ENCODE results near the gene MACROD1.
A peak's percentile ranks its signal among the peaks of the same experiment; 100 is the strongest.

Gene MACROD1

GRCh38 chr11:64157631-64158394 lies 8.1 kb downstream of the MACROD1 start:
- H3K4me3 ChIP-seq (ENCODE audit: low read length): no peak overlapping the region
- DNase-seq (ENCODE audit: low read depth, low spot score): no peak

GRCh38 chr11:64156235-64157011 lies 9.5 kb downstream of the MACROD1 start:
- DNase-seq (ENCODE audit: low read depth, low spot score): no peak
- H3K4me3 ChIP-seq (ENCODE audit: low read length): no peak overlapping the region

- no peak for DNase-seq (ENCODE audit: low read depth, low spot score)
These were observed 12.1 kb downstream of the MACROD1 start for GRCh38 chr11:64153812-64154211.

GRCh38 chr11:64152841-64153691 lies 12.8 kb downstream of the MACROD1 start:
- H3K4me3 ChIP-seq (ENCODE audit: low read length): no peak overlapping the region
- peak; percentile 14 for DNase-seq (ENCODE audit: low read depth, low spot score)

More at GRCh38 chr11:64153812-64154211, 12.1 kb downstream of the MACROD1 start:
- H3K4me3 ChIP-seq (ENCODE audit: low read length): no peak overlapping the region

- no peak overlapping the region for H3K4me3 ChIP-seq (ENCODE audit: low read length)
These were observed 14.6 kb downstream of the MACROD1 start for GRCh38 chr11:64151337-64151736.

GRCh38 chr11:64150481-64151239 lies 15.3 kb downstream of the MACROD1 start:
- no peak overlapping the region for H3K4me3 ChIP-seq (ENCODE audit: low read length)
- no peak for DNase-seq (ENCODE audit: low read depth, low spot score)

More at GRCh38 chr11:64151337-64151736, 14.6 kb downstream of the MACROD1 start:
- DNase-seq (ENCODE audit: low read depth, low spot score): no peak

GRCh38 chr11:64150051-64150450 lies 15.9 kb downstream of the MACROD1 start:
- no peak overlapping the region for H3K4me3 ChIP-seq (ENCODE audit: low read length)
- no peak for DNase-seq (ENCODE audit: low read depth, low spot score)

- no peak overlapping the region for H3K4me3 ChIP-seq (ENCODE audit: low read length)
- DNase-seq (ENCODE audit: low read depth, low spot score): no peak
These were observed 16.8 kb downstream of the MACROD1 start for GRCh38 chr11:64148917-64149617.

- no peak overlapping the region for H3K4me3 ChIP-seq (ENCODE audit: low read length)
- no peak for DNase-seq (ENCODE audit: low read depth, low spot score)
These were observed 17.5 kb downstream of the MACROD1 start for GRCh38 chr11:64148226-64148916.

GRCh38 chr11:64146036-64146955 lies 19.6 kb downstream of the MACROD1 start:
- DNase-seq (ENCODE audit: low read depth, low spot score): peak; percentile 47
- no peak overlapping the region for H3K4me3 ChIP-seq (ENCODE audit: low read length)

- no peak for DNase-seq (ENCODE audit: low read depth, low spot score)
These were observed 21.1 kb downstream of the MACROD1 start for GRCh38 chr11:64144587-64145472.

GRCh38 chr11:64141081-64141783 lies 24.7 kb downstream of the MACROD1 start:
- DNase-seq (ENCODE audit: low read depth, low spot score): no peak
- H3K4me3 ChIP-seq (ENCODE audit: low read length): no peak overlapping the region

More at GRCh38 chr11:64144587-64145472, 21.1 kb downstream of the MACROD1 start:
- no peak overlapping the region for H3K4me3 ChIP-seq (ENCODE audit: low read length)

GRCh38 chr11:64140082-64140481 lies 25.8 kb downstream of the MACROD1 start:
- no peak for DNase-seq (ENCODE audit: low read depth, low spot score)
- no peak overlapping the region for H3K4me3 ChIP-seq (ENCODE audit: low read length)

- no peak for DNase-seq (ENCODE audit: low read depth, low spot score)
- no peak overlapping the region for H3K4me3 ChIP-seq (ENCODE audit: low read length)
These were observed 26.9 kb downstream of the MACROD1 start for GRCh38 chr11:64139049-64139448.

- no peak overlapping the region for H3K4me3 ChIP-seq (ENCODE audit: low read length)
- DNase-seq (ENCODE audit: low read depth, low spot score): no peak
These were observed 27.5 kb downstream of the MACROD1 start for GRCh38 chr11:64138398-64138797.
